Measurements from ENCODE around the gene ADAMTS2.

ADAMTS2 gene

GRCh38 chr5:179166171-179166885, 178.9 kb downstream of the ADAMTS2 start:
- Mint-ChIP-seq H3K36me3 (ENCODE audit: insufficient read depth) (peaks cover 3% of the 10 kb centered on the region), H3K27ac (ENCODE audit: low read depth) (no peak overlapping the region), H3K27me3 (peaks cover 6% of the 10 kb centered on the region), H3K9me3 (no peaks in the 10 kb centered on the region), H3K4me1 (no peaks in the 10 kb centered on the region), H3K4me3 (no peak overlapping the region)
- no peak for DNase-seq (ENCODE audit: low spot score in 2 of 2)
- ATAC-seq (replicated peaks; ENCODE audit: extremely low read depth, poor library complexity, severe bottlenecking): no peak

GRCh38 chr5:179165421-179166170, 179.7 kb downstream of the ADAMTS2 start:
- no peak for ATAC-seq (replicated peaks; ENCODE audit: extremely low read depth, poor library complexity, severe bottlenecking)
- Mint-ChIP-seq H3K9me3 (no peaks in the 10 kb centered on the region), H3K27ac (ENCODE audit: low read depth) (no peak overlapping the region), H3K27me3 (peaks cover under 1% of the 10 kb centered on the region), H3K4me1 (no peaks in the 10 kb centered on the region), H3K36me3 (ENCODE audit: insufficient read depth) (peaks cover 3% of the 10 kb centered on the region), H3K4me3 (no peak overlapping the region)
- DNase-seq (ENCODE audit: low spot score in 2 of 2): no peak

- no peak overlapping the region for H3K27ac Mint-ChIP-seq (ENCODE audit: low read depth)
- H3K27me3 Mint-ChIP-seq: no peaks in the 10 kb centered on the region
- H3K4me1 Mint-ChIP-seq: no peaks in the 10 kb centered on the region
- DNase-seq (ENCODE audit: low spot score in 2 of 2) (no peak), ATAC-seq (replicated peaks; ENCODE audit: extremely low read depth, poor library complexity, severe bottlenecking) (no peak)
- H3K4me3 Mint-ChIP-seq: no peak overlapping the region
- H3K36me3 Mint-ChIP-seq (ENCODE audit: insufficient read depth): peaks cover 3% of the 10 kb centered on the region
- no peaks in the 10 kb centered on the region for H3K9me3 Mint-ChIP-seq
Measured at GRCh38 chr5:179164331-179165311, 180.6 kb downstream of the ADAMTS2 start.

GRCh38 chr5:179163236-179164155, 181.8 kb downstream of the ADAMTS2 start:
- DNase-seq (ENCODE audit: low spot score in 2 of 2): no peak
- H3K4me1 Mint-ChIP-seq: no peaks in the 10 kb centered on the region

GRCh38 chr5:179162351-179163235, 182.7 kb downstream of the ADAMTS2 start:
- ATAC-seq (replicated peaks; ENCODE audit: extremely low read depth, poor library complexity, severe bottlenecking): no peak
- no peak for DNase-seq (ENCODE audit: low spot score in 2 of 2)
- Mint-ChIP-seq H3K4me3 (no peak overlapping the region), H3K27ac (ENCODE audit: low read depth) (no peak overlapping the region), H3K4me1 (no peaks in the 10 kb centered on the region), H3K36me3 (ENCODE audit: insufficient read depth) (peaks cover 3% of the 10 kb centered on the region), H3K9me3 (no peaks in the 10 kb centered on the region), H3K27me3 (no peaks in the 10 kb centered on the region)

More at GRCh38 chr5:179163236-179164155, 181.8 kb downstream of the ADAMTS2 start:
- H3K4me3 Mint-ChIP-seq: no peak overlapping the region
- ATAC-seq (replicated peaks; ENCODE audit: extremely low read depth, poor library complexity, severe bottlenecking): no peak
- H3K9me3 Mint-ChIP-seq: no peaks in the 10 kb centered on the region
- peaks cover 3% of the 10 kb centered on the region for H3K36me3 Mint-ChIP-seq (ENCODE audit: insufficient read depth)
- no peaks in the 10 kb centered on the region for H3K27me3 Mint-ChIP-seq
- no peak overlapping the region for H3K27ac Mint-ChIP-seq (ENCODE audit: low read depth)

GRCh38 chr5:179161901-179162300, 183.4 kb downstream of the ADAMTS2 start:
- Mint-ChIP-seq H3K27me3 (no peaks in the 10 kb centered on the region), H3K9me3 (no peaks in the 10 kb centered on the region), H3K27ac (ENCODE audit: low read depth) (no peak overlapping the region), H3K4me3 (no peak overlapping the region), H3K4me1 (no peaks in the 10 kb centered on the region), H3K36me3 (ENCODE audit: insufficient read depth) (no peaks in the 10 kb centered on the region)
- ATAC-seq (replicated peaks; ENCODE audit: extremely low read depth, poor library complexity, severe bottlenecking) (no peak), DNase-seq (ENCODE audit: low spot score in 2 of 2) (no peak)

- H3K4me1 Mint-ChIP-seq: no peaks in the 10 kb centered on the region
- H3K36me3 Mint-ChIP-seq (ENCODE audit: insufficient read depth): no peaks in the 10 kb centered on the region
- no peak for ATAC-seq (replicated peaks; ENCODE audit: extremely low read depth, poor library complexity, severe bottlenecking)
- no peak overlapping the region for H3K4me3 Mint-ChIP-seq
- DNase-seq (ENCODE audit: low spot score in 2 of 2): no peak
- no peaks in the 10 kb centered on the region for H3K27me3 Mint-ChIP-seq
- no peak overlapping the region for H3K27ac Mint-ChIP-seq (ENCODE audit: low read depth)
- no peaks in the 10 kb centered on the region for H3K9me3 Mint-ChIP-seq
Measured at GRCh38 chr5:179160584-179160983, 184.7 kb downstream of the ADAMTS2 start.

- no peak overlapping the region for H3K27ac Mint-ChIP-seq (ENCODE audit: low read depth)
- no peak overlapping the region for H3K4me3 Mint-ChIP-seq
- no peaks in the 10 kb centered on the region for H3K9me3 Mint-ChIP-seq
- H3K4me1 Mint-ChIP-seq: no peaks in the 10 kb centered on the region
- H3K27me3 Mint-ChIP-seq: no peaks in the 10 kb centered on the region
- ATAC-seq (replicated peaks; ENCODE audit: extremely low read depth, poor library complexity, severe bottlenecking) (no peak), DNase-seq (ENCODE audit: low spot score in 2 of 2) (no peak)
- H3K36me3 Mint-ChIP-seq (ENCODE audit: insufficient read depth): no peaks in the 10 kb centered on the region
Measured at GRCh38 chr5:179158556-179158955, 186.7 kb downstream of the ADAMTS2 start.

GRCh38 chr5:179154991-179155955, 190.0 kb downstream of the ADAMTS2 start:
- Mint-ChIP-seq H3K27me3 (no peaks in the 10 kb centered on the region), H3K4me1 (no peaks in the 10 kb centered on the region), H3K27ac (ENCODE audit: low read depth) (no peak overlapping the region), H3K36me3 (ENCODE audit: insufficient read depth) (no peaks in the 10 kb centered on the region), H3K4me3 (no peak overlapping the region), H3K9me3 (no peaks in the 10 kb centered on the region)
- DNase-seq (ENCODE audit: low spot score in 2 of 2): no peak
- ATAC-seq (replicated peaks; ENCODE audit: extremely low read depth, poor library complexity, severe bottlenecking): no peak

GRCh38 chr5:179154346-179154990, 190.8 kb downstream of the ADAMTS2 start:
- Mint-ChIP-seq H3K27me3 (peaks cover under 1% of the 10 kb centered on the region), H3K4me1 (no peaks in the 10 kb centered on the region), H3K9me3 (no peaks in the 10 kb centered on the region), H3K27ac (ENCODE audit: low read depth) (no peak overlapping the region), H3K4me3 (no peak overlapping the region), H3K36me3 (ENCODE audit: insufficient read depth) (no peaks in the 10 kb centered on the region)
- DNase-seq (ENCODE audit: low spot score in 2 of 2): no peak
- no peak for ATAC-seq (replicated peaks; ENCODE audit: extremely low read depth, poor library complexity, severe bottlenecking)
